K562 (cell line): ENCODE data around the gene NRN1L. TPM values are rescaled to one million over a fixed set of nuclear protein-coding genes. Genes with fewer than 3 reads are reported as not detected.
A peak's percentile ranks its signal among the peaks of the same experiment; 100 is the strongest.

Source experiments
- BHLHE40 ChIP-seq: IDR thresholded peaks from 2 replicates; pipeline ENCODE4 v1.6.1; 2011; ENCODE audit warnings: low read length, improper control_type of control experiment
- CEBPG ChIP-seq, 3 experiments: fragments of 200-800 bp in 1 of 3; sonication (Bioruptor generic) in 1 of 3; sonication (generic) in 1 of 3; formaldehyde crosslinking in 1 of 3; IDR thresholded peaks in 2 of 3; conservative IDR thresholded peaks in 1 of 3; 2 replicates each; pipeline versions ENCODE4 v1.6.1 to v1.8.0; 2016 to 2022; ENCODE audit warnings: missing compliant biosample characterization in 2 of 3, missing genetic modification characterization in 2 of 3, mild to moderate bottlenecking in 1 of 3, missing genetic modification reagents in 1 of 3
- EP400 ChIP-seq: fragments of 450-650 bp; IDR thresholded peaks from 2 replicates; pipeline ENCODE4 v1.6.1; 2017; ENCODE audit warnings: antibody characterized with exemption, mild to moderate bottlenecking, moderate library complexity
- FOXP1 ChIP-seq: sonication (generic); formaldehyde crosslinking; IDR thresholded peaks from 2 replicates; pipeline ENCODE4 v1.8.0; 2022; ENCODE audit warnings: mild to moderate bottlenecking, missing genetic modification reagents
- HCFC1 ChIP-seq: IDR thresholded peaks from 2 replicates; pipeline ENCODE4 v1.6.1; 2012; ENCODE audit warnings: low read depth, low read length, improper control_type of control experiment
- HMGN3 ChIP-seq: IDR thresholded peaks from 2 replicates; pipeline ENCODE4 v1.6.1; 2011; ENCODE audit warnings: borderline replicate concordance, low read depth, mild to moderate bottlenecking, mixed read lengths, low read length; ENCODE audit not compliant: insufficient read length; ENCODE audit errors: extremely low read depth
- HMGXB4 ChIP-seq: sonication (generic); formaldehyde crosslinking; IDR thresholded peaks from 2 replicates; pipeline ENCODE4 v1.8.1; 2023; ENCODE audit warnings: mild to moderate bottlenecking, missing genetic modification reagents
- ID3 ChIP-seq, 2 experiments: fragments of 250-450 bp in 1 of 2; fragments of 450-650 bp in 1 of 2; sonication (Bioruptor Pico) in 1 of 2; IDR thresholded peaks; 2 replicates each; pipeline versions ENCODE4 v1.6.1 to v1.8.0; 2016 to 2021; ENCODE audit warnings: mild to moderate bottlenecking in 2 of 2, moderate library complexity in 2 of 2, missing compliant biosample characterization in 1 of 2, missing genetic modification characterization in 1 of 2
- KHSRP ChIP-seq: fragments of 450-650 bp; IDR thresholded peaks from 2 replicates; pipeline ENCODE4 v1.6.1; 2017
- MAZ ChIP-seq, 2 experiments: fragments of 450-650 bp in 1 of 2; sonication (generic) in 1 of 2; formaldehyde crosslinking; IDR thresholded peaks in 1 of 2; conservative IDR thresholded peaks in 1 of 2; 2 replicates each; pipeline versions ENCODE4 v1.4.0 to v1.5.0; 2020; ENCODE audit warnings: mild to moderate bottlenecking in 1 of 2, missing genetic modification reagents in 1 of 2
- MTA2 ChIP-seq: fragments of 450-650 bp; IDR thresholded peaks from 2 replicates; pipeline ENCODE4 v1.6.1; 2016; ENCODE audit warnings: low read depth
- MYC ChIP-seq, 2 experiments: fragments of 250-450 bp in 1 of 2; sonication (Bioruptor Pico) in 1 of 2; IDR thresholded peaks; 2 replicates each; pipeline versions ENCODE4 v1.5.1 to v1.6.1; 2012 to 2021; ENCODE audit warnings: low read depth in 2 of 2, borderline replicate concordance in 1 of 2, improper control_type of control experiment in 1 of 2, low read length in 1 of 2, mild to moderate bottlenecking in 1 of 2, moderate library complexity in 1 of 2
- NONO ChIP-seq, 2 experiments: fragments of 200-400 bp in 1 of 2; fragments of 450-650 bp in 1 of 2; formaldehyde crosslinking in 1 of 2; IDR thresholded peaks; 2 replicates each; pipeline ENCODE4 v1.6.1; 2017; ENCODE audit warnings: low read depth in 2 of 2, mild to moderate bottlenecking in 2 of 2, moderate library complexity in 2 of 2, low read length in 1 of 2
- NRF1 ChIP-seq, 2 experiments: fragments of 450-650 bp; IDR thresholded peaks in 1 of 2; conservative IDR thresholded peaks in 1 of 2; 2 replicates each; pipeline ENCODE4 v1.6.1; 2014; ENCODE audit warnings: mild to moderate bottlenecking in 2 of 2
- POLR2G ChIP-seq: fragments of 200-400 bp; formaldehyde crosslinking; IDR thresholded peaks from 2 replicates; pipeline ENCODE4 v1.6.1; 2017; ENCODE audit warnings: low read depth, mild to moderate bottlenecking, antibody characterized with exemption, low read length, moderate library complexity
- SP2 ChIP-seq: IDR thresholded peaks from 2 replicates; pipeline ENCODE4 v1.6.1; 2011; ENCODE audit warnings: mild to moderate bottlenecking, low read depth, low read length, moderate library complexity; ENCODE audit not compliant: poor library complexity, severe bottlenecking; ENCODE audit errors: extremely low read depth
- SUPT5H ChIP-seq: fragments of 450-650 bp; IDR thresholded peaks from 2 replicates; pipeline ENCODE4 v1.6.1; 2016
- ZNF639 ChIP-seq, 2 experiments: fragments of 200-800 bp in 1 of 2; sonication (Bioruptor generic) in 1 of 2; sonication (generic) in 1 of 2; formaldehyde crosslinking in 1 of 2; IDR thresholded peaks in 1 of 2; conservative IDR thresholded peaks in 1 of 2; 2 replicates each; pipeline versions ENCODE4 v1.5.0 to v1.6.1; 2016 to 2020; ENCODE audit warnings: missing compliant biosample characterization in 1 of 2, missing genetic modification characterization in 1 of 2, missing genetic modification reagents in 1 of 2
- polyA plus RNA-seq, 8 experiments: library from polyadenylated mRNA; depleted of rRNA in 4 of 8; stranded (reverse) in 5 of 8; unstranded in 3 of 8; fragments of >200 nt; fragmentation: Nextera tagmentation in 2 of 8; fragmentation: Illumina TruSeq in 1 of 8; extraction: Ambion mirVana in 2 of 8; extraction: Trizol in 1 of 8; gene quantifications; 2 replicates each; pipeline versions ENCODE4 v1.2.1 to v1.2.3, GENCODE V29; 2011 to 2014; ENCODE audit warnings: inconsistent platforms in 1 of 8, missing spikeins in 1 of 8
- total RNA-seq, 7 experiments: library from RNA; depleted of rRNA in 6 of 7; stranded (reverse); fragments of >200 nt in 6 of 7; fragmentation: Illumina TruSeq in 2 of 7; extraction: Trizol in 2 of 7; gene quantifications; 2 replicates each; pipeline versions ENCODE4 v1.2.1 to v1.2.3, GENCODE V29; 2011 to 2021; ENCODE audit warnings: low replicate concordance in 1 of 7
- TF ChIP-seq, protein P1 (sequence below): sonication (generic); formaldehyde crosslinking; IDR thresholded peaks from 2 replicates; pipeline ENCODE4 v1.8.0; 2022; ENCODE audit warnings: mild to moderate bottlenecking, low read depth, missing genetic modification reagents

The NRN1L gene
- total and polyA plus RNA-seq, 9 of the 15 experiments (the other 6 are each of a cell fraction or from before 2014, with no cell fraction given): 0.22 to 0.86 (median 0.61) TPM; not detected in 5

DNA sequence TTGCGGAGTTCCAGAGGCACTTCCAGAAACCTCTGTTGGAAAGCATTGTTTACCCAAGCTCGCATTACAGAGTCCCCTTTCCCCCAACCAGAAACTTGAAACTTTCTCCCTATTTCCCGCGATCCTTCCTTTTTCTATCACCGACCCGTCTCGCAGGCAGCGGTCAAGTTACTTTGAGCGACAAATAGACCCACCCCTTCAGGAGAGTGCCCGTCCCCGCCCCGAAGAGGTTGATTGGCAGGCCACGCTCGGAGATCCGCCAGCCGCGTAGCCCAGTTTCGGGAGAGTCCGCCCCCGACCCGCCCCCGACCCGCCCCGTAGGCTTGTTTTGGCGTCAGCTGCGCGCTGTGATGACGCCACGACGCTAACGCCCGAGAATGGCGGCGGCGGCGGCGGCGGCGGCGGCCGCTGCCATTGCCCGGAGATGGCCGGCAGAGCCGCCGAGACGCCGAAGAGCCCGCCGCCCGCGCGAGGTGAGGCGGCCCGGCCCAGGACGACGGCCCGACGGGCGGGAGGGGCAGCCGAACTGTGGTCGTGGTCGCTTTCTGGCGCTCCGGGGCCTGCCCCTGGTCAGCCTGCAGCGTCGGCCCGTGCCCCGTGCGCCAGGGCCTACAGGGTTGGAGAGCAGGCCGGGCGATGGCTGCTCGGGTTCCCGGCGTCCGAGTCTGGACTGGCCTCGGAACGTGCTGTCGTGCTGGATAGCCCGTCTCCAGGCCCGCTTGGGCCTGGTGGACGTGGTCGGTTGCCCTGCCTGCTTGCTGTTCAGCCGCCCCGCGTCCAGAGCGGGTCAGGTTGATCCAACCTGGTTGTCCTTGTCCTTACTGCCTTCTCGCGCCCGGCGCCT is 8.4 kb downstream of the NRN1L start, which contains the start of gene PSKH1 (continued):
- peak; percentile 93 for TF ChIP-seq POLR2G
- TF ChIP-seq NONO (IDR thresholded peaks at IDR 0.05; ENCODE audit: low read depth in 2 of 2, low read length in 1 of 2): peak; percentile 81 to 86
- peak; percentile 39; the same call in 1 of the 2 replicates for TF ChIP-seq KHSRP
- peak; percentile 74 for TF ChIP-seq SUPT5H
- peak; percentile 59 for TF ChIP-seq HMGN3
- TF ChIP-seq ID3 (CRISPR knock-in tag; IDR thresholded peaks at IDR 0.05): no peak
- 0 out of 2 replicates have a peak, but pooled peaks have one; percentile 48 for TF ChIP-seq ID3 (tag; IDR thresholded peaks at IDR 0.05)
- peak; percentile 62 for TF ChIP-seq MYC (IDR thresholded peaks at IDR 0.05; ENCODE audit: low read depth, low read length)
- TF ChIP-seq MYC (CRISPR knock-in tag; IDR thresholded peaks at IDR 0.05; ENCODE audit: borderline replicate concordance, low read depth): no peak
- TF ChIP-seq CEBPG (CRISPR knock-in tag; IDR thresholded peaks at IDR 0.05): no peak
- TF ChIP-seq CEBPG (tag; conservative IDR thresholded peaks at IDR 0.05 in 1 of 2, IDR thresholded peaks at IDR 0.05 in 1 of 2): no peak
- peak; percentile 56; the same call in 1 of the 2 replicates for TF ChIP-seq HMGXB4 (CRISPR knock-in tag)
- TF ChIP-seq MTA2: no peak
- 0 out of 2 replicates have a peak, but pooled peaks have one; percentile 27 for TF ChIP-seq BHLHE40
- TF ChIP-seq ZNF639 (CRISPR knock-in tag; conservative IDR thresholded peaks at IDR 0.05 in 1 of 2, IDR thresholded peaks at IDR 0.05 in 1 of 2): peak in 1 of 2 experiments; percentile 52; a peak in 2 of 4 replicates
- TF ChIP-seq EP400: peak; percentile 11; the same call in 1 of the 2 replicates
- TF ChIP-seq MAZ (CRISPR knock-in tag; conservative IDR thresholded peaks at IDR 0.05 in 1 of 2, IDR thresholded peaks at IDR 0.05 in 1 of 2): peak in 1 of 2 experiments; percentile 78; a peak in 2 of 4 replicates
- peak; percentile 39 for TF ChIP-seq SP2
- peak in 1 of 2 experiments; percentile 35; a peak in 1 of 4 replicates for TF ChIP-seq NRF1 (conservative IDR thresholded peaks at IDR 0.05 in 1 of 2, IDR thresholded peaks at IDR 0.05 in 1 of 2)
- peak; percentile 73 for TF ChIP-seq HCFC1
- peak; percentile 83 for TF ChIP-seq FOXP1
- TF ChIP-seq, protein P1, sequence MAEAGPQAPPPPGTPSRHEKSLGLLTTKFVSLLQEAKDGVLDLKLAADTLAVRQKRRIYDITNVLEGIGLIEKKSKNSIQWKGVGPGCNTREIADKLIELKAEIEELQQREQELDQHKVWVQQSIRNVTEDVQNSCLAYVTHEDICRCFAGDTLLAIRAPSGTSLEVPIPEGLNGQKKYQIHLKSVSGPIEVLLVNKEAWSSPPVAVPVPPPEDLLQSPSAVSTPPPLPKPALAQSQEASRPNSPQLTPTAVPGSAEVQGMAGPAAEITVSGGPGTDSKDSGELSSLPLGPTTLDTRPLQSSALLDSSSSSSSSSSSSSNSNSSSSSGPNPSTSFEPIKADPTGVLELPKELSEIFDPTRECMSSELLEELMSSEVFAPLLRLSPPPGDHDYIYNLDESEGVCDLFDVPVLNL (CRISPR knock-in tag): no peak
